Suprapubic skin (tissue), 3 donors: ENCODE data around the gene MYBPC1.
"Not testable (repeated sequence)": the region's sequence is repeated elsewhere in the genome, so short reads cannot be mapped to it uniquely, and the experiment has no call there.

Source experiments
- CTCF ChIP-seq, 2 donors: fragments of 200-600 bp in 1 of 2; fragments of 450-650 bp in 1 of 2; sonication (generic) in 1 of 2; IDR thresholded peaks; one replicate each; pipeline ENCODE4 v1.5.1; 2016 to 2019; ENCODE audit warnings: antibody characterized with exemption in 2 of 2, mild to moderate bottlenecking in 1 of 2, moderate library complexity in 1 of 2
- POLR2A ChIP-seq, 2 donors: fragments of 450-650 bp; IDR thresholded peaks; one replicate each; pipeline ENCODE4 v1.6.1; 2017; ENCODE audit warnings: antibody characterized with exemption in 2 of 2, mild to moderate bottlenecking in 2 of 2, moderate library complexity in 2 of 2

GRCh38 chr12:101660662-101661061 lies 65.9 kb downstream of the MYBPC1 start:
- not testable (repeated sequence) for TF ChIP-seq CTCF, POLR2A (IDR thresholded peaks at IDR 0.05)
